ENCODE measurements around the gene C6orf89. TPM values are rescaled to one million over a fixed set of nuclear protein-coding genes. Genes with fewer than 3 reads are reported as not detected.
A peak's percentile ranks its signal among the peaks of the same experiment; 100 is the strongest.

Gene C6orf89, protein sequence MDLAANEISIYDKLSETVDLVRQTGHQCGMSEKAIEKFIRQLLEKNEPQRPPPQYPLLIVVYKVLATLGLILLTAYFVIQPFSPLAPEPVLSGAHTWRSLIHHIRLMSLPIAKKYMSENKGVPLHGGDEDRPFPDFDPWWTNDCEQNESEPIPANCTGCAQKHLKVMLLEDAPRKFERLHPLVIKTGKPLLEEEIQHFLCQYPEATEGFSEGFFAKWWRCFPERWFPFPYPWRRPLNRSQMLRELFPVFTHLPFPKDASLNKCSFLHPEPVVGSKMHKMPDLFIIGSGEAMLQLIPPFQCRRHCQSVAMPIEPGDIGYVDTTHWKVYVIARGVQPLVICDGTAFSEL
- total RNA-seq (2021) (13.2 to 15.6 TPM (median 15.0 TPM) in 3 replicates), Bru-seq, nascent RNA (percentile 56 among the genes with signal in this experiment)
- long read RNA-seq, experiment 1, full-length matches to known transcripts = 21 of 38 reads
- long read RNA-seq, experiment 1, partial matches to known transcripts = 3 of 38 reads
- long read RNA-seq, experiment 1, other reads (novel, unspliced or antisense) = 14 of 38 reads
- long read RNA-seq, experiment 2, full-length matches to known transcripts = 6 of 17 reads
- long read RNA-seq, experiment 2, partial matches to known transcripts = 2 of 17 reads
- long read RNA-seq, experiment 2, other reads (novel, unspliced or antisense) = 9 of 17 reads
- long read RNA-seq, experiment 3, full-length matches to known transcripts = 15 of 20 reads
- long read RNA-seq, experiment 3, partial matches to known transcripts = 2 of 20 reads
- long read RNA-seq, experiment 3, other reads (novel, unspliced or antisense) = 3 of 20 reads

GRCh38 chr6:36885461-36886401, at the start of gene C6orf89:
Gene C6orf89, plus strand, starts transcription at chr6:36885952. Its CDS starts 13,493 bp downstream, at chr6:36899445.
- Mint-ChIP-seq H3K9me3 (peaks cover 8% of the 10 kb centered on the region), H3K36me3 (peaks cover 4% of the 10 kb centered on the region), H3K27me3 (ENCODE audit: low read depth) (no peaks in the 10 kb centered on the region), H3K27ac (peak within 1 kb of the TSS; percentile 96), H3K4me1 (peaks cover 17% of the 10 kb centered on the region), H3K4me3 (peak within 1 kb of the TSS; percentile 91)
- ATAC-seq (peak; percentile 99), DNase-seq (ENCODE audit: low spot score) (peak; percentile 95)
- CTCF ChIA-PET = interaction anchor here (0.6 to 3.8 kb wide), 49 partner anchors 8 to 376 kb away, joined by 3 to 70 read pairs (median 4); partner anchors contain the start of genes MTCH1, PI16 and PPIL1
- POLR2A ChIA-PET = interaction anchor here (1.4 kb wide), 1 partner anchor 11 kb away, joined by 8 read pairs; the partner anchor contains the start of gene PPIL1
- TF ChIP-seq, protein P1, sequence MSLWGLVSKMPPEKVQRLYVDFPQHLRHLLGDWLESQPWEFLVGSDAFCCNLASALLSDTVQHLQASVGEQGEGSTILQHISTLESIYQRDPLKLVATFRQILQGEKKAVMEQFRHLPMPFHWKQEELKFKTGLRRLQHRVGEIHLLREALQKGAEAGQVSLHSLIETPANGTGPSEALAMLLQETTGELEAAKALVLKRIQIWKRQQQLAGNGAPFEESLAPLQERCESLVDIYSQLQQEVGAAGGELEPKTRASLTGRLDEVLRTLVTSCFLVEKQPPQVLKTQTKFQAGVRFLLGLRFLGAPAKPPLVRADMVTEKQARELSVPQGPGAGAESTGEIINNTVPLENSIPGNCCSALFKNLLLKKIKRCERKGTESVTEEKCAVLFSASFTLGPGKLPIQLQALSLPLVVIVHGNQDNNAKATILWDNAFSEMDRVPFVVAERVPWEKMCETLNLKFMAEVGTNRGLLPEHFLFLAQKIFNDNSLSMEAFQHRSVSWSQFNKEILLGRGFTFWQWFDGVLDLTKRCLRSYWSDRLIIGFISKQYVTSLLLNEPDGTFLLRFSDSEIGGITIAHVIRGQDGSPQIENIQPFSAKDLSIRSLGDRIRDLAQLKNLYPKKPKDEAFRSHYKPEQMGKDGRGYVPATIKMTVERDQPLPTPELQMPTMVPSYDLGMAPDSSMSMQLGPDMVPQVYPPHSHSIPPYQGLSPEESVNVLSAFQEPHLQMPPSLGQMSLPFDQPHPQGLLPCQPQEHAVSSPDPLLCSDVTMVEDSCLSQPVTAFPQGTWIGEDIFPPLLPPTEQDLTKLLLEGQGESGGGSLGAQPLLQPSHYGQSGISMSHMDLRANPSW (CRISPR knock-in tag; conservative IDR thresholded peaks at IDR 0.05; ENCODE audit: low read depth) = no peak
- no peak for TF ChIP-seq FOXJ3 (CRISPR knock-in tag; IDR thresholded peaks at IDR 0.05; ENCODE audit: borderline replicate concordance)
- no peak for TF ChIP-seq ZNF121 (CRISPR knock-in tag; IDR thresholded peaks at IDR 0.05)
- no peak for TF ChIP-seq CBFB (CRISPR knock-in tag; IDR thresholded peaks at IDR 0.05; ENCODE audit: low read depth)
- TF ChIP-seq ZNF671 (CRISPR knock-in tag; IDR thresholded peaks at IDR 0.05) = no peak
- 0 out of 2 replicates have a peak, but pooled peaks have one; percentile 38 for TF ChIP-seq E2F5 (CRISPR knock-in tag; IDR thresholded peaks at IDR 0.05)
- TF ChIP-seq PRRX2 (CRISPR knock-in tag; IDR thresholded peaks at IDR 0.05) = no peak
- TF ChIP-seq IRF1 (CRISPR knock-in tag; IDR thresholded peaks at IDR 0.05) = no peak
- TF ChIP-seq RELA (CRISPR knock-in tag; IDR thresholded peaks at IDR 0.05; ENCODE audit: borderline replicate concordance) = no peak
- TF ChIP-seq JUN (CRISPR knock-in tag; IDR thresholded peaks at IDR 0.05) = no peak
- no peak for TF ChIP-seq ZNF138 (CRISPR knock-in tag; conservative IDR thresholded peaks at IDR 0.05)
- TF ChIP-seq JAZF1 (CRISPR knock-in tag; IDR thresholded peaks at IDR 0.05) = no peak
- TF ChIP-seq HMGA2 (CRISPR knock-in tag; IDR thresholded peaks at IDR 0.05) = no peak
- TF ChIP-seq CREM (CRISPR knock-in tag; IDR thresholded peaks at IDR 0.05) = no peak
- peak; percentile 87; the same call in 1 of the 2 replicates for TF ChIP-seq GABPB1 (CRISPR knock-in tag; IDR thresholded peaks at IDR 0.05)
- TF ChIP-seq ZNF423 (CRISPR knock-in tag; IDR thresholded peaks at IDR 0.05) = no peak
- no peak for TF ChIP-seq TCF7 (CRISPR knock-in tag; IDR thresholded peaks at IDR 0.05; ENCODE audit: low read depth)
- TF ChIP-seq AR (CRISPR knock-in tag; IDR thresholded peaks at IDR 0.05) = no peak
- TF ChIP-seq, protein P2, sequence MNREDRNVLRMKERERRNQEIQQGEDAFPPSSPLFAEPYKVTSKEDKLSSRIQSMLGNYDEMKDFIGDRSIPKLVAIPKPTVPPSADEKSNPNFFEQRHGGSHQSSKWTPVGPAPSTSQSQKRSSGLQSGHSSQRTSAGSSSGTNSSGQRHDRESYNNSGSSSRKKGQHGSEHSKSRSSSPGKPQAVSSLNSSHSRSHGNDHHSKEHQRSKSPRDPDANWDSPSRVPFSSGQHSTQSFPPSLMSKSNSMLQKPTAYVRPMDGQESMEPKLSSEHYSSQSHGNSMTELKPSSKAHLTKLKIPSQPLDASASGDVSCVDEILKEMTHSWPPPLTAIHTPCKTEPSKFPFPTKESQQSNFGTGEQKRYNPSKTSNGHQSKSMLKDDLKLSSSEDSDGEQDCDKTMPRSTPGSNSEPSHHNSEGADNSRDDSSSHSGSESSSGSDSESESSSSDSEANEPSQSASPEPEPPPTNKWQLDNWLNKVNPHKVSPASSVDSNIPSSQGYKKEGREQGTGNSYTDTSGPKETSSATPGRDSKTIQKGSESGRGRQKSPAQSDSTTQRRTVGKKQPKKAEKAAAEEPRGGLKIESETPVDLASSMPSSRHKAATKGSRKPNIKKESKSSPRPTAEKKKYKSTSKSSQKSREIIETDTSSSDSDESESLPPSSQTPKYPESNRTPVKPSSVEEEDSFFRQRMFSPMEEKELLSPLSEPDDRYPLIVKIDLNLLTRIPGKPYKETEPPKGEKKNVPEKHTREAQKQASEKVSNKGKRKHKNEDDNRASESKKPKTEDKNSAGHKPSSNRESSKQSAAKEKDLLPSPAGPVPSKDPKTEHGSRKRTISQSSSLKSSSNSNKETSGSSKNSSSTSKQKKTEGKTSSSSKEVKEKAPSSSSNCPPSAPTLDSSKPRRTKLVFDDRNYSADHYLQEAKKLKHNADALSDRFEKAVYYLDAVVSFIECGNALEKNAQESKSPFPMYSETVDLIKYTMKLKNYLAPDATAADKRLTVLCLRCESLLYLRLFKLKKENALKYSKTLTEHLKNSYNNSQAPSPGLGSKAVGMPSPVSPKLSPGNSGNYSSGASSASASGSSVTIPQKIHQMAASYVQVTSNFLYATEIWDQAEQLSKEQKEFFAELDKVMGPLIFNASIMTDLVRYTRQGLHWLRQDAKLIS (CRISPR knock-in tag; IDR thresholded peaks at IDR 0.05; ENCODE audit: borderline replicate concordance) = no peak
- TF ChIP-seq ELF4 (CRISPR knock-in tag; IDR thresholded peaks at IDR 0.05; ENCODE audit: low read depth) = no peak
- TF ChIP-seq ZNF512 (CRISPR knock-in tag; IDR thresholded peaks at IDR 0.05; ENCODE audit: borderline replicate concordance) = no peak

Data from WTC11 (cell line).